Measurements from ENCODE around the gene CHEK1. TPM values are rescaled to one million over a fixed set of nuclear protein-coding genes. Genes with fewer than 3 reads are reported as not detected.

Gene CHEK1
- total and polyA plus RNA-seq, 3 donors from 2014 or later: 11.5 to 25.8 (median 25.1) TPM

- Histone ChIP-seq H3K27ac (no peak within 1 kb of the TSS), H3K9me3 (no peaks in the 10 kb centered on the region), H3K4me3 (no peak within 1 kb of the TSS), H3K27me3 (no peaks in the 10 kb centered on the region), H3K4me1 (no peaks in the 10 kb centered on the region), H3K36me3 (ENCODE audit: low read depth, missing control alignments) (no peaks in the 10 kb centered on the region)
- TF ChIP-seq CTCF (IDR thresholded peaks at IDR 0.05) (no peak), POLR2A (IDR thresholded peaks at IDR 0.05) (no peak)
- WGBS, 2 donors: 83 to 96% methylated on average over 1 of the region's 1 CpG
- intact Hi-C loops (cut with DNase I; ENCODE audit: low total_unique reads): no loop called here
- DNase-seq: no peak
Observed at GRCh38 chr11:125680747-125681146, 55.8 kb downstream of the CHEK1 start, which contains the start of gene ACRV1. TSS of gene ACRV1 (minus strand) at chr11:125680847. CDS start at chr11:125680780, 67 bp downstream.

- no peaks in the 10 kb centered on the region for H3K27me3 ChIP-seq
- intact Hi-C loops (cut with DNase I; ENCODE audit: low total_unique reads): no loop called here
- no peak overlapping the region for H3K4me3 ChIP-seq
- no peak for DNase-seq
- WGBS, 2 donors: 41 to 45% methylated on average over 9 of the region's 9 CpGs
- H3K27ac ChIP-seq: no peak overlapping the region
- no peaks in the 10 kb centered on the region for H3K9me3 ChIP-seq
- no peaks in the 10 kb centered on the region for H3K36me3 ChIP-seq (ENCODE audit: low read depth, missing control alignments)
- H3K4me1 ChIP-seq: no peaks in the 10 kb centered on the region
- TF ChIP-seq CTCF (IDR thresholded peaks at IDR 0.05) (no peak), POLR2A (IDR thresholded peaks at IDR 0.05) (no peak)
Observed at GRCh38 chr11:125685228-125685627, 60.3 kb downstream of the CHEK1 start.

GRCh38 chr11:125688066-125688465, 63.1 kb downstream of the CHEK1 start:
- Histone ChIP-seq H3K4me3 (no peak overlapping the region), H3K27ac (no peak overlapping the region), H3K9me3 (no peaks in the 10 kb centered on the region), H3K4me1 (no peaks in the 10 kb centered on the region), H3K27me3 (no peaks in the 10 kb centered on the region), H3K36me3 (ENCODE audit: low read depth, missing control alignments) (no peaks in the 10 kb centered on the region)
- DNase-seq: peak; percentile 78
- WGBS, 2 donors: 66 to 76% methylated on average over 2 to 11 of the region's 11 CpGs
- no peak for TF ChIP-seq CTCF (IDR thresholded peaks at IDR 0.05)
- intact Hi-C loops (cut with DNase I; ENCODE audit: low total_unique reads): no loop called here

GRCh38 chr11:125688632-125689031, 63.7 kb downstream of the CHEK1 start:
- DNase-seq: no peak
- 85 to 94% methylated on average over 2 to 3 of the region's 3 CpGs for WGBS, 2 donors
- H3K4me3 ChIP-seq: no peak overlapping the region
- no peaks in the 10 kb centered on the region for H3K36me3 ChIP-seq (ENCODE audit: low read depth, missing control alignments)
- no peaks in the 10 kb centered on the region for H3K27me3 ChIP-seq
- intact Hi-C loops (cut with DNase I; ENCODE audit: low total_unique reads): no loop called here
- H3K27ac ChIP-seq: no peak overlapping the region
- H3K4me1 ChIP-seq: no peaks in the 10 kb centered on the region
- TF ChIP-seq POLR2A (IDR thresholded peaks at IDR 0.05) (no peak), CTCF (IDR thresholded peaks at IDR 0.05) (no peak)
- H3K9me3 ChIP-seq: no peaks in the 10 kb centered on the region

- Histone ChIP-seq H3K4me1 (no peaks in the 10 kb centered on the region), H3K27ac (no peak overlapping the region), H3K36me3 (ENCODE audit: low read depth, missing control alignments) (no peaks in the 10 kb centered on the region), H3K27me3 (no peaks in the 10 kb centered on the region), H3K9me3 (no peaks in the 10 kb centered on the region), H3K4me3 (no peak overlapping the region)
- WGBS, 2 donors: 79 to 84% methylated on average over 6 of the region's 6 CpGs
- TF ChIP-seq CTCF (IDR thresholded peaks at IDR 0.05): no peak
- no peak for TF ChIP-seq POLR2A (IDR thresholded peaks at IDR 0.05)
- DNase-seq: no peak
- intact Hi-C loops (cut with DNase I; ENCODE audit: low total_unique reads): no loop called here
Observed at GRCh38 chr11:125689274-125689859, 64.4 kb downstream of the CHEK1 start.

All from testis (tissue), 3 donors.